ENCODE results near the gene NDUFAF3. TPM values are rescaled to one million over a fixed set of nuclear protein-coding genes. Genes with fewer than 3 reads are reported as not detected.
A peak's percentile ranks its signal among the peaks of the same experiment; 100 is the strongest.

NDUFAF3 gene
- total RNA-seq, 1 donor from 2014 or later = 67.0 TPM

DNA sequence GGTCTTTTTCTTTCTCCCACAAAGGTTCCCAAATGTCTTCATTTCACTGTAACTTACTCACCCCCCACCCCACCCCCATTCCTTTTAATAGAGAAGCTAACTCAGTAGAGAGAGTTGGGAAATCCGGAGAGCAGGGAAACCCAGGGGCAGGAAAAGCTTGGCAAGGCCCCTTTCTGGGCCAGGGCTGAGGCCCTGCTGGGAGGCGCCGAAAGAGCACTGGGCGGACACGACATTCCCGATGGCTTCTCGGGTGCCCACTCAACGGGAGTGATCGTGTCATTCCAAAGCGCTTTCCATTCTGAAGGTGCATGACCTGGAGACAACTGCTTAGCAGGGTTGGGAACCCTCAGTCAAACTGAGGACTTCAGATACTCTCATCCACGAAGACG lies 2.0 kb upstream of the NDUFAF3 start:
- no peaks in the 10 kb centered on the region for H3K9me3 Mint-ChIP-seq
- DNase-seq (ENCODE audit: extremely low spot score, unreplicated experiment) = no peak
- peak overlapping the region; percentile 96 for H3K4me3 Mint-ChIP-seq
- no peaks in the 10 kb centered on the region for H3K27me3 Mint-ChIP-seq
- TF ChIP-seq, protein P1, sequence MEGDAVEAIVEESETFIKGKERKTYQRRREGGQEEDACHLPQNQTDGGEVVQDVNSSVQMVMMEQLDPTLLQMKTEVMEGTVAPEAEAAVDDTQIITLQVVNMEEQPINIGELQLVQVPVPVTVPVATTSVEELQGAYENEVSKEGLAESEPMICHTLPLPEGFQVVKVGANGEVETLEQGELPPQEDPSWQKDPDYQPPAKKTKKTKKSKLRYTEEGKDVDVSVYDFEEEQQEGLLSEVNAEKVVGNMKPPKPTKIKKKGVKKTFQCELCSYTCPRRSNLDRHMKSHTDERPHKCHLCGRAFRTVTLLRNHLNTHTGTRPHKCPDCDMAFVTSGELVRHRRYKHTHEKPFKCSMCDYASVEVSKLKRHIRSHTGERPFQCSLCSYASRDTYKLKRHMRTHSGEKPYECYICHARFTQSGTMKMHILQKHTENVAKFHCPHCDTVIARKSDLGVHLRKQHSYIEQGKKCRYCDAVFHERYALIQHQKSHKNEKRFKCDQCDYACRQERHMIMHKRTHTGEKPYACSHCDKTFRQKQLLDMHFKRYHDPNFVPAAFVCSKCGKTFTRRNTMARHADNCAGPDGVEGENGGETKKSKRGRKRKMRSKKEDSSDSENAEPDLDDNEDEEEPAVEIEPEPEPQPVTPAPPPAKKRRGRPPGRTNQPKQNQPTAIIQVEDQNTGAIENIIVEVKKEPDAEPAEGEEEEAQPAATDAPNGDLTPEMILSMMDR (conservative IDR thresholded peaks at IDR 0.05) = no peak
- peaks cover 8% of the 10 kb centered on the region for H3K36me3 Mint-ChIP-seq
- peak overlapping the region; percentile 87 for H3K27ac Mint-ChIP-seq
- peaks cover 11% of the 10 kb centered on the region for H3K4me1 Mint-ChIP-seq (ENCODE audit: unreplicated experiment)

DNA sequence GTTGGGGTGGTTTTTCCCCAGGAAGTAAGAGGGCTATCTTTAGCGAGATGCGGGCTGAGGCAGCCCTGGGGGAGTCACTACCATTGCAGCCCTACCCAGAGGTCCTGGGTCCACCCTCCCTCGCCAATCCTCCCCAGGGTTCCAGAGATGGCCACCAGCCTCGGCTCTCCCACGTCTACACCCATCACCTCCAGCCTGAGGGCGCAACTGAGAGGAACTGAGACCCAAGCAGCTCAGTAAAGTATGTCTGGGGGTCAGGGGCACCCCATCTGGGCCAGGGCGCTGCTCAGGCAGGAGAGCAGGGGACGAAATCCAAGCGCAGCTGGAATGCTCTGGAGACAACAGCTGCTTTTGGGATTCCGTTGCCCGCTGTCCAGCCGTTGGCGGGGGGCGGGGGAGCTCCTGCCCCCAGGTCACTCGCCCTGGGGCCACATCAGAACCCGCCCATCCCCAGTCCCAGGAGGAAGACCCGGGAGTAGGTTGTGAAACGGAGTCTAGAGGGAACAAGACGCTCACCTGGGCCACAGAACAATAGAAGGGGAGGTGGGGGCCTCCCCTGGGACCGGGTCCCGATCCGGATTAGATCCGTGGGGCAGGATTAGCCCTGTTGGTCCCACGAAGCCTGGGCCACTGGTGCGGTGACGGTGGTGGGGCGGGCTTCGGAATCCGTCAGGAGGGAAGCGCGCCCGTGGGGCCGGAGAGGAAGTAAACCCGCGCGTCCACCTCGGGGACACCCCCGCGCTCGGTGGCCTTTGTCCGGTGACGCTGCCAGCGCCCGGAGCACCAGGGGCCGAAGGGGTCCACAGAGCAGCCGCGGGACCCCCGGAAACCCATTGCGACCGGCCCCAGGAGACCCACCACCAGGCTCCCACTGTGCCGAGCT lies 1.4 kb upstream of the NDUFAF3 start:
- Mint-ChIP-seq H3K36me3 (peaks cover 4% of the 10 kb centered on the region), H3K9me3 (no peaks in the 10 kb centered on the region), H3K27ac (peak overlapping the region; percentile 87), H3K27me3 (no peaks in the 10 kb centered on the region), H3K4me3 (peak overlapping the region; percentile 96), H3K4me1 (ENCODE audit: unreplicated experiment) (peaks cover 11% of the 10 kb centered on the region)
- no peak for DNase-seq (ENCODE audit: extremely low spot score, unreplicated experiment)
- TF ChIP-seq, protein P1 (conservative IDR thresholded peaks at IDR 0.05) = no peak

DNA sequence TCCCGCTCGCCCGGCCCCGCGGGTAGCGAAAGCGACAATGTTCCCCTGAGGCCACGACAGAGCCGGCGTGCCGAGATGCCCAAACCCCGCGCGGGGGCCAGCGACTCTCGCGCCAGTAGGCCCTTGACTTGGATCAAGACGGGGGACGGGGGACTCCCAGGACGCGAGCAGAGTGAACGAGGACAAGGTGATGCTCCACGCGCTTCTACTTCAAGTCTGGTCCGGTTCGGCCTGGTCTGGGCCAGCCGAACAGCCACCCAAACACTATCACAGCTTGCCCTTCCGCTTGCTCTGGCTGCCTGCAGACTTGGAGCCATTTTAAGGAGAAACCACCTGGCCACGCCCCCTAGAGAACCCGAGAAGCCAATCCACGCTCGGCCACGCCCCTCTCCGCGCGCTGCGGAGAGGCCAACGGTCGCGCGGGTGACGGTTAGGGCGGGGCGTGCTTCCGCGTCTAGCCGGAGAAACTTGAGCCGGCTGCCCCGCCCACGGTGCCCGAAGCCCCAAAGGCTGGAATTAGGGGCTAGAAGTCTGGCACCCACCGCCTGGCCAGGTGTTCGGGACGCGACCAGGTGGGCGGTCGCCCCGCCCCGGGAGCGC lies 608 bp upstream of the NDUFAF3 start:
- H3K36me3 Mint-ChIP-seq = peaks cover 4% of the 10 kb centered on the region
- peaks cover 11% of the 10 kb centered on the region for H3K4me1 Mint-ChIP-seq (ENCODE audit: unreplicated experiment)
- H3K4me3 Mint-ChIP-seq = peak overlapping the region; percentile 96
- TF ChIP-seq, protein P1 (conservative IDR thresholded peaks at IDR 0.05) = no peak
- H3K27ac Mint-ChIP-seq = peak overlapping the region; percentile 97
- no peaks in the 10 kb centered on the region for H3K9me3 Mint-ChIP-seq
- no peaks in the 10 kb centered on the region for H3K27me3 Mint-ChIP-seq
- DNase-seq (ENCODE audit: extremely low spot score, unreplicated experiment) = peak; percentile 98

DNA sequence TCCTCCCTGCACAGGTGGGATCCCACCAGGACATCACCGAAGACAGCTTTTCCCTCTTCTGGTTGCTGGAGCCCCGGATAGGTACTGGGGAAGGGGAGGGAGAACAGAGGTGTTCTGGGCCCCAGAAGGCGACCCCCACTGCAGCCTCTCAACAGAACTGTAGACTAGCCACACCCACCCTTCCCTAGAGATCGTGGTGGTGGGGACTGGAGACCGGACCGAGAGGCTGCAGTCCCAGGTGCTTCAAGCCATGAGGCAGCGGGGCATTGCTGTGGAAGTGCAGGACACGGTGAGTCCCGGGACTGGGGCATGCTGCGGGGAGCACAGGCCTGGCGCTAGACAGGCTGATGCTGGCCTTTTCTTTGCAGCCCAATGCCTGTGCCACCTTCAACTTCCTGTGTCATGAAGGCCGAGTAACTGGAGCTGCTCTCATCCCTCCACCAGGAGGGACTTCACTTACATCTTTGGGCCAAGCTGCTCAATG lies 809 bp downstream of the NDUFAF3 start:
- H3K4me1 Mint-ChIP-seq (ENCODE audit: unreplicated experiment) = peaks cover 19% of the 10 kb centered on the region
- TF ChIP-seq, protein P1 (conservative IDR thresholded peaks at IDR 0.05) = no peak
- H3K9me3 Mint-ChIP-seq = no peaks in the 10 kb centered on the region
- peak overlapping the region; percentile 94 for H3K4me3 Mint-ChIP-seq
- peaks cover 12% of the 10 kb centered on the region for H3K36me3 Mint-ChIP-seq
- DNase-seq (ENCODE audit: extremely low spot score, unreplicated experiment) = no peak
- H3K27me3 Mint-ChIP-seq = no peaks in the 10 kb centered on the region
- peak overlapping the region; percentile 92 for H3K27ac Mint-ChIP-seq

DNA sequence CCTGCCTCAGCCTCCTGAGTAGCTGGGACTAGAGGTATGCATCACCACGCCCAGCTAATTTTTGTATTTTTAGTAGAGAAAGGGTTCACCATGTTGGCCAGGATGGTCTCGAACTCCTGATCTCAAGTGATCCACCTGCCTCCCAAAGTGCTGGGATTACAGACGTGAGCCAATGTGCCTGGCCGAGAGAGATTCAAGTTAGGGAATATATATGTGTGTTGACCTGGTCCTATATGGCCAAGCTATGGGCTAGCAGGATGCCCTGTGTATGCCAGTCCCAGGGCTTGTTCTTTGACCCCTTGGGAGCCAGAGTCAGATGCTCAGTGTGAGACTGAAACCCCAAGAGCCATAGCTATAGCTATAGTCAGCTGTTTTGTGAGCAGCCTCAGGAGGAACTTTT lies 1.9 kb downstream of the NDUFAF3 start:
- Mint-ChIP-seq H3K4me3 (peak overlapping the region; percentile 94), H3K9me3 (no peaks in the 10 kb centered on the region), H3K27me3 (no peaks in the 10 kb centered on the region), H3K4me1 (ENCODE audit: unreplicated experiment) (peaks cover 26% of the 10 kb centered on the region), H3K27ac (peak overlapping the region; percentile 92), H3K36me3 (peaks cover 16% of the 10 kb centered on the region)
- TF ChIP-seq, protein P1 (conservative IDR thresholded peaks at IDR 0.05) = no peak
- DNase-seq (ENCODE audit: extremely low spot score, unreplicated experiment) = no peak
